Activated CD8-positive, alpha-beta T cell treated with anti-CD3 and anti-CD28 coated beads for 36 hours (primary cell): Measurements from ENCODE around the gene PARP16. TPM values are rescaled to one million over a fixed set of nuclear protein-coding genes. Genes with fewer than 3 reads are reported as not detected.

Experiments used
- ATAC-seq: fragments of 200-7000 bp; cut with Tn5 transposase; one replicate; pipeline ENCODE4 v1.10.0; 2021; ENCODE audit warnings: mild to moderate bottlenecking, moderate library complexity
- CTCF ChIA-PET: fragments of 350-600 bp; sonication (Branson Sonifier 250); formaldehyde crosslinking; loops from one replicate; lab custom pipeline; 2021; ENCODE audit warnings: antibody characterized with exemption; lab: Charles Lee
- POLR2A ChIA-PET: fragments of 350-600 bp; sonication (Branson Sonifier 250); formaldehyde crosslinking; loops from one replicate; lab custom pipeline; 2021; ENCODE audit warnings: antibody characterized with exemption; lab: Charles Lee
- DNase-seq: peaks from one replicate; pipeline ENCODE4 v3.0.0-alpha.2; 2020
- H3K27ac Mint-ChIP-seq: one replicate; pipeline ENCODE4 v1.8.0; 2021; ENCODE audit warnings: mild to moderate bottlenecking, mixed read lengths
- H3K27me3 Mint-ChIP-seq: one replicate; pipeline ENCODE4 v1.8.0; 2021; ENCODE audit warnings: mixed read lengths
- H3K36me3 Mint-ChIP-seq: one replicate; pipeline ENCODE4 v1.8.0; 2021; ENCODE audit warnings: low read depth, mixed read lengths
- H3K4me1 Mint-ChIP-seq: one replicate; pipeline ENCODE4 v1.8.0; 2021; ENCODE audit warnings: low read depth, mixed read lengths
- H3K4me3 Mint-ChIP-seq: one replicate; pipeline ENCODE4 v1.8.0; 2021; ENCODE audit warnings: mild to moderate bottlenecking, moderate library complexity, mixed read lengths
- H3K9me3 Mint-ChIP-seq: one replicate; pipeline ENCODE4 v1.8.0; 2021; ENCODE audit warnings: mixed read lengths
- CTCF ChIP-seq: fragments of 200-600 bp; IDR thresholded peaks from one replicate; pipeline ENCODE4 v1.8.0; 2022; ENCODE audit warnings: antibody characterized with exemption, mild to moderate bottlenecking
- intact Hi-C: fragments of 100-400 bp; cut with micrococcal nuclease; formaldehyde crosslinking; loops from one replicate; pipeline ENCODE4 v1.10.0; 2022
- total RNA-seq, 2 experiments: library from RNA; stranded (reverse); gene quantifications; one replicate each; pipeline ENCODE4 v1.2.3, GENCODE V29; 2021

The PARP16 gene
- total RNA-seq, 2 experiments from 2014 or later, result 17.9 to 20.5 TPM

GRCh38 chr15:65329984-65330735 lies 43.5 kb upstream of the PARP16 start:
- H3K9me3 Mint-ChIP-seq, result no peaks in the 10 kb centered on the region
- H3K27ac Mint-ChIP-seq, result no peak overlapping the region
- ATAC-seq (no peak), DNase-seq (no peak)
- H3K4me1 Mint-ChIP-seq, result no peaks in the 10 kb centered on the region
- peaks cover 3% of the 10 kb centered on the region for H3K27me3 Mint-ChIP-seq
- no peak for TF ChIP-seq CTCF
- intact Hi-C loops, result no loop called here
- POLR2A ChIA-PET, result interaction anchor here (0.7 kb wide), 1 partner anchor 25 kb away, joined by 4 read pairs; the partner anchor contains the start of gene RNU5B-1
- H3K36me3 Mint-ChIP-seq, result no peaks in the 10 kb centered on the region
- CTCF ChIA-PET, result interaction anchor here (1.6 kb wide), 1 partner anchor 11 kb away, joined by 6 read pairs; no protein-coding TSS in a partner anchor
- H3K4me3 Mint-ChIP-seq, result no peak overlapping the region

DNA sequence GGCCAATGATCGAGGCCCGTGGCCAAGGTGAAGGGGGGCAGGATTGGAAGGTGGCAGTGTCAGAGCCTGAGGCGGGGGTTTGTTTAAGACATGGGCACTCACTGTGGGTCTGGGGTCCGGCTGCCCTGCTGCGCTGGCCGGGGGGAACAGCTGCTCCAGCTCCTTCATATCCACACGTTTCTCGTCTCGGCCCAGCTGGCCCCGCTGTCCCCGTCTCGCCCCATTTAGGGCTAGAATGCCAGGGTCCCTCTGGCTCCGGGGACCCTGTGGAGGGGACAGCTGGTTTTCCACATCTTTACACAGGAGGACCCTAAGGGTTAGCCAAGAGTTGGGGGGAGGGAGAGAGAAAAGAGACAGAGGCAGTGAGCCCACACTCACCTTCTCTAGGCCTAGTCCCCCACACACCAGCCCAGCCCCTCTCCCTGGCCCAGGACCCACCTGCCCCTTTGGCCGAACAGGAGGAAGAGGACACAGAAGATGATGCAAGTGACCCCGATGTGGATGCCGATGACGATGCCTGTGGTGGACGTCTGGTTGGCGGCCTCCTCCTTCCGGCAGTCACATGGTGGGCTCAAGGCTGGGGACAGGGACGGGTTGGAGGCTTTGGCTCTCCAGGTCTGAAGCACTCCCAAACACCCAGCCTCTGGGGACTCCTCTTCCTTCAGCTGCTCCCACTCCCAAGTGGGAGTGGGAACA lies 42.8 kb upstream of the PARP16 start:
- Mint-ChIP-seq H3K36me3 (no peaks in the 10 kb centered on the region), H3K4me1 (no peaks in the 10 kb centered on the region), H3K27ac (no peak overlapping the region), H3K9me3 (no peaks in the 10 kb centered on the region), H3K27me3 (peaks cover 3% of the 10 kb centered on the region), H3K4me3 (no peak overlapping the region)
- ChIA-PET POLR2A (interaction anchor here (0.7 kb wide), 1 partner anchor 25 kb away, joined by 4 read pairs; the partner anchor contains the start of gene RNU5B-1), CTCF (interaction anchor here (1.6 kb wide), 1 partner anchor 11 kb away, joined by 6 read pairs; no protein-coding TSS in a partner anchor)
- ATAC-seq (no peak), DNase-seq (no peak)
- intact Hi-C loops, result no loop called here
- no peak for TF ChIP-seq CTCF

GRCh38 chr15:65328506-65329287 lies 42.0 kb upstream of the PARP16 start:
- Mint-ChIP-seq H3K27ac (no peak overlapping the region), H3K4me3 (no peak overlapping the region), H3K27me3 (peaks cover 3% of the 10 kb centered on the region), H3K9me3 (no peaks in the 10 kb centered on the region), H3K4me1 (no peaks in the 10 kb centered on the region), H3K36me3 (no peaks in the 10 kb centered on the region)
- DNase-seq, result no peak
- POLR2A ChIA-PET, result interaction anchor here (1.0 kb wide), 1 partner anchor 64 kb away, joined by 4 read pairs; no protein-coding TSS in a partner anchor
- TF ChIP-seq CTCF, result no peak
- CTCF ChIA-PET, result no interaction called here
- intact Hi-C loops, result no loop called here
- no peak for ATAC-seq

GRCh38 chr15:65327651-65328393 lies 41.1 kb upstream of the PARP16 start:
- Mint-ChIP-seq H3K9me3 (no peaks in the 10 kb centered on the region), H3K27me3 (peaks cover 3% of the 10 kb centered on the region), H3K4me3 (no peak overlapping the region), H3K4me1 (no peaks in the 10 kb centered on the region), H3K27ac (no peak overlapping the region), H3K36me3 (no peaks in the 10 kb centered on the region)
- no peak for TF ChIP-seq CTCF
- CTCF ChIA-PET, result interaction anchor here (1.0 to 1.1 kb wide), 2 partner anchors 9 to 11 kb away, joined by 3 to 4 read pairs; no protein-coding TSS in a partner anchor
- POLR2A ChIA-PET, result interaction anchor here (0.9 to 1.0 kb wide), 2 partner anchors 23 to 65 kb away, joined by 3 to 4 read pairs; partner anchors contain the start of gene RNU5B-1
- DNase-seq (no peak), ATAC-seq (no peak)
- intact Hi-C loops, result no loop called here
